GM12801 (cell line): ENCODE data around the gene YPEL5.

Source experiments
- TF ChIP-seq, protein P1 (sequence below): IDR thresholded peaks from one replicate; pipeline ENCODE4 v1.5.1; 2011; ENCODE audit warnings: control low read depth; ENCODE audit not compliant: insufficient read length; ENCODE audit errors: extremely low read depth

YPEL5 gene

DNA sequence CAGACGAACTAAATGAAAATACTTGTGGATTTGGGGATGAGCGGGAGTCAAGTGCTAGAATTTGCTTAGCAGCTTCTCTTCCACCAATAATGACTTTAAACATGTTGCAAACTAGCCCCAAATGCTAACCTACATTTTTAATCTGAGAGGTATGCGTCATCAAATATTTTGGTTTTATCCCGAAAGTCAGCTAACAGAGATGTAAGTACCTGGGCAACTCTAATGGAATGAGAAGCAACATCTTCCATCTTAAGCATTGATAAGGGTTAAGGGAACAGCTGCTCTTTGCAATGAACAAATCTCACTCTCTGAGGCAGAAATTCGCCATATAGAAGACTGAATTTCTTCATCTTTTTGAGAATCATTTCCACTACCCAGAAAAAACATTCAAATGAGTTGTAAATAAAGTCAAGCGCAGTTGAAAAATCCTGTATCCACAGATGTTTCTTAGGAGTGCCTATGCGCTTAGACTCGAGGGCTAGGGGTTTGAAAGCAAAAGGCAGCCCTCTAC is 926 bp upstream of the YPEL5 start:
- TF ChIP-seq, protein P1, sequence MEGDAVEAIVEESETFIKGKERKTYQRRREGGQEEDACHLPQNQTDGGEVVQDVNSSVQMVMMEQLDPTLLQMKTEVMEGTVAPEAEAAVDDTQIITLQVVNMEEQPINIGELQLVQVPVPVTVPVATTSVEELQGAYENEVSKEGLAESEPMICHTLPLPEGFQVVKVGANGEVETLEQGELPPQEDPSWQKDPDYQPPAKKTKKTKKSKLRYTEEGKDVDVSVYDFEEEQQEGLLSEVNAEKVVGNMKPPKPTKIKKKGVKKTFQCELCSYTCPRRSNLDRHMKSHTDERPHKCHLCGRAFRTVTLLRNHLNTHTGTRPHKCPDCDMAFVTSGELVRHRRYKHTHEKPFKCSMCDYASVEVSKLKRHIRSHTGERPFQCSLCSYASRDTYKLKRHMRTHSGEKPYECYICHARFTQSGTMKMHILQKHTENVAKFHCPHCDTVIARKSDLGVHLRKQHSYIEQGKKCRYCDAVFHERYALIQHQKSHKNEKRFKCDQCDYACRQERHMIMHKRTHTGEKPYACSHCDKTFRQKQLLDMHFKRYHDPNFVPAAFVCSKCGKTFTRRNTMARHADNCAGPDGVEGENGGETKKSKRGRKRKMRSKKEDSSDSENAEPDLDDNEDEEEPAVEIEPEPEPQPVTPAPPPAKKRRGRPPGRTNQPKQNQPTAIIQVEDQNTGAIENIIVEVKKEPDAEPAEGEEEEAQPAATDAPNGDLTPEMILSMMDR = no peak

DNA sequence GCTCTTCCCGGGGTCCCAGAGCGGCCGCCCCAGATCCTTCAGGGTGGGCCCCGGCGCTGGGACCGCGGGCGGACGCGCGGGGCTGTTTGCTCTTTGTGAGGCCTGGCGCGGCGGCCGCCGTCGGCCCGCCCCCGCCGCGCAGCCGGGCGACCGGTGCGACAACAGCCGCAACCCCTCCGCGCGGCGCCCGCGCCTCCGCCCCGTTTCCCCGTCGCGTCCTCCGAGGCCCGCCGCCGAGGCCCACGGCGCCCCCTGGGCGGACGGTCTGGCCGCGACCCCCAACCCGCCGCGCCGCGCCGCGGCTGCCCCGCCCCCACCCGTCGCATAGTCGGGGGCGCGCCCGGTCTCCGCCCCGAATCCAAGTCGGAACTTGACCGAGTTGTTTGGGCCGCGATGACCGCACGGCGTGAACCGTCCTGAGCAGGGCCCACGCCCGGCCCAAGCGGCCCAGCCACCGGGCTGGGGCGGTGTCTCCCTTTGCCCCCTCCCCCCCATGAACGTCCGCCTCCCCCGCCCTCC is 448 bp downstream of the YPEL5 start:
- TF ChIP-seq, protein P1 = no peak

DNA sequence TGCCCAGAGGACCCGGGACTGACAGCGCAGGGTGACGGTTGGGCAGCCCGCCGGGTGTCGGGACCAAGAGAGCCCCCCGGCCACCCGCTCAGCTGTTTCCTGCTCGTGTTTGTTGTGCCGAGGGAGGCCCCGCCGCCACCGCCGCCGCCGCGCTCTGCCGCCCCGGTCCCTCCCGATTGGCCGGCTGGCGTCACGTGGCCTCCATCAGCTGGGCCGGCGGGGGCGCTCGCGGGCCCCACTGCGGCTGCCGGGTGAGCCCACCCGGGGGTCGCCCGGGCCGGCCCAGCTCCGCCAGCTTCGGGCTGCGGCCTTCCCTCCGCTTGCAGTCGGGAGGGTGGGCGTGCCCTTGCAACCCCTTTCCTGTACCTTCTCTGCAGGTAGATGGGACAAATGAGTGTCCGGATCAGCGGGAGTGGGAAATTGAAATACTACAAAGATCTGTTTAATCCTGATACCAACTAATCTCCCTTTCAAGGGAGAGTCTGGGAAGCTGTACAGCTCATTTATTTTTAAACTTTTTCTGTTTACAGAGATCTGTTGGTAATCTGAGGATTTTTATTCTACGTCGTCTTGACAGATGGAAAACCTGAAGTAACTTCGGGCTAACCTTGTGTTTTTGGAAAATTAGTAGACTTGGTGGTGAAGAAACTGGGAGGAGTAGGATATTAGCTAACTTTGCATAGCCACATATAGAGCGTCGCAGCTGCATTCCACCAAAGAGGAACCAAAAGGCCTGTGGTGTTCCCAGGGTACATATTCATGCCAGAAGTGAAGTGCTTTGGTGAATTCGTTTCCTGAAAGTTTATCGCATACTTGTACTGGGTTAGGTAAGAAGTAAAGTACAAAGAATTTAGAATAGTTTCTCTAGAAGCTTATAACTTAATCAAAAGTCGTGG is 1.2 kb downstream of the YPEL5 start:
- TF ChIP-seq, protein P1 = no peak

DNA sequence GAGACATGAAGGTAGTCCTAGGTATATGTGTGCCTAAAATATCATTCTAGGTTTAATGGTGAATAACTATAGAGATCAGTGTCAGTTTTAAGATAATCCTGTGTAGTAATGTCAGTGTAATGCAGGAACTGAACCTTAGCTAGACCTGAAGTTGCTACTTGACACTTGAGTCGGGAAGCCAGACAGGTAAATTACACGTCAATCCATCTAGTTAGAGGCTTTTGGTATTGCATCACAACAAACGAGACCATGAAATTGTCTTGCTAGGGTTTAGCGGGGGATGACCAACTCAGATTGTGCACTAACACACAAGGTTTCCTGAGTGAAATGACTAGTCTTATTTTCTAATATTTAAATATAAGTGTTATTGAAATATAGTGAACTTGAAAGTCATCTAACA is 2.0 kb downstream of the YPEL5 start:
- TF ChIP-seq, protein P1 = no peak

DNA sequence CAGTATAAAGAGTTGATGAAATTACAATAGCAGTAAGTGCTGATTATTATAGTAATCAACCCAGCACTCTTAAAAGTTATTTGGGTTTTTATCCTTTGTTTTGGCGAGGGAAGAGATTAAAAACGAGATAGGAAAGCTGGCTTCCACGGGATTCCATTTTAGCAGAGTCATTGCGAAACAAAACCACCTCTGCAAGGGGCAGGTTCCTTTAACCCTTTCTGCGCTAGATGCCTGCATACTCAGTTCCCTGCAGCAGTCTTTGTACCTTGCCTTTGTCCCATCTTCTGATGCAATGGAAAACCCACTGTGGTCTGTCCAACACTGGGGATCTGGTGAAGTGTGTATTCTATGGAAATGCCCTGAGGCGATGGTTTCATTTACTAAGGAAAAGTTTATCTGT is 2.7 kb downstream of the YPEL5 start:
- TF ChIP-seq, protein P1 = no peak

DNA sequence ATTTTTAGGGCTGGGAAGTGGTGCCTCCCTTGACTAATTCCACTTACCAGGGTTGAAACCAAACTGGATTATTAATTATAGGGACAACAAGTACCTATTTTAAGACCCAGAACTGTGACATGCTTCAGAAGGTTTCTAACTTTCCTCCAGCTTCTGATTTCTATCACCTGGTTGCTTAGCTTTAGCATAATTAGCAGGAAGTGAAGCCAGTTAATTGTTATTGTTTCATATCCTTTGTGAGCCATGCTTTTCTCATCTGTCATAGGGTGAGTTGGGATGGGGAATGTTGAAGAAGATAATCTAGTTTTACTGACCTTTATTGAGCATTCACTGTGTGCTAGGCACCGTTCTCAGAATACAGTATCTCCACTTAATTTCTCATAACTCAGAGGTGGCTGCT is 3.2 kb downstream of the YPEL5 start:
- TF ChIP-seq, protein P1 = no peak

DNA sequence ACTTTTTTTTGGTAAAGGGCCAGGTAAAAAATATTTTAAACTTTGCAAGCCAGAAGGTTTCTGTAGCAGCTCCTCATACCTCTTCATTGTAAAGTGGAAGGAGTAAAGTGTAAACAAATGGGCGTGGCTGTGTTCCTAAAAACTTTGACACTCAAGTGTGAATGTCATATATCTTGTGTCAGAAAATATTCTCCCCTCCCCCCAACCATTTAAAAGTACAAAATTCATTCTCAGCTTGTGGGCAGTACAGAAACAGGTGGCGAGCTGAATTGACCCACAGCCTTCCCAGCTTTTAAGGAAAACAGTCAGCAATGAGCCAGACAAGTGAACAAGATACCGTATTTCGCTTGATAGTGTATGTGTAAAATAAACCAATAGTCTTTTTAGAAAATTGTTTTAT is 4.0 kb downstream of the YPEL5 start:
- TF ChIP-seq, protein P1 = no peak
